Stimulated activated CD8-positive, alpha-beta memory T cell treated with anti-CD3 and anti-CD28 coated beads, Interleukin-12 subunit alpha, Interleukin-12 subunit beta, amount 100 ng/mL, for 24 hours (primary cell): ENCODE data around the gene MAPK11.

Source experiments
- DNase-seq: peaks from one replicate; pipeline ENCODE4 v3.0.0-alpha.2; 2020; ENCODE audit errors: extremely low read depth

MAPK11 gene

DNA sequence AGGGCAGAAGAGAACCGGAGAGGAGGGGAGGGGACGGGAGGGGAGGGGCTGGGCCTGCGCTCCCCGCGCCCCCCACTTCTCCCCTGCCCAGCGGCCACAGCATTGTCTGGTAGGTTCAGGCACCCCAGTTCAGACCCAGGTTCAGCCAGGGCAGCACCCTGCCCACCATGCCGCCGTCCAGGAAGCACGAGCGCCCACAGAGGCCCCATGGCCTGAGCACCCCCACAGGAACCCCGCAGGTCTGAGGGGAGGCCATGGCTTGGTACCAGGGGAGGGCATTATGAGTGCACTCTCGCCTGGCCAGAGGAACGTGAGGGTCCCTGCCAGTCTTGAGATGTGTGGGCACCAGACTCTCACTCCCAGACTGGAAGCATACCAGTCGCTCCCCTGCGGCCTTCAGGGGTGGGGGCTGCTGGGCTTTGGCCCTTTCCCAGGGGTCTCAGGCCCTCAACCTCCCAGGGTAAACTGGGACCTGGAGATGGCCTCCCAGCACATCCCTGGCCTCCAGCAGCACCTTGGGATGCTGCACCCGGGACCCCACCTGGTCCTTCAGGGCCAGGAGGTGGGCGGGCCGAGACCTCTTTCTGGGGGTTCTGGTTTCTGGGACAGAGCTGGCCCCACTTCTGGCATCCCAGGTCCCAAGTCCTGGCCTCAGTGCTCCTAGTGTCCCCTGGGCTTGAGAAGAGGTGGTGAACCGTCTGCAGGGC is 37.9 kb upstream of the MAPK11 start:
- DNase-seq = no peak

GRCh38 chr22:50306753-50307749 is 36.9 kb upstream of the MAPK11 start, which contains the start of gene PLXNB2:
PLXNB2 (minus strand) TSS chr22:50307646; CDS start chr22:50290584, 17,062 bp downstream.
- DNase-seq = no peak

GRCh38 chr22:50305923-50306566 is 35.9 kb upstream of the MAPK11 start:
- no peak for DNase-seq

DNA sequence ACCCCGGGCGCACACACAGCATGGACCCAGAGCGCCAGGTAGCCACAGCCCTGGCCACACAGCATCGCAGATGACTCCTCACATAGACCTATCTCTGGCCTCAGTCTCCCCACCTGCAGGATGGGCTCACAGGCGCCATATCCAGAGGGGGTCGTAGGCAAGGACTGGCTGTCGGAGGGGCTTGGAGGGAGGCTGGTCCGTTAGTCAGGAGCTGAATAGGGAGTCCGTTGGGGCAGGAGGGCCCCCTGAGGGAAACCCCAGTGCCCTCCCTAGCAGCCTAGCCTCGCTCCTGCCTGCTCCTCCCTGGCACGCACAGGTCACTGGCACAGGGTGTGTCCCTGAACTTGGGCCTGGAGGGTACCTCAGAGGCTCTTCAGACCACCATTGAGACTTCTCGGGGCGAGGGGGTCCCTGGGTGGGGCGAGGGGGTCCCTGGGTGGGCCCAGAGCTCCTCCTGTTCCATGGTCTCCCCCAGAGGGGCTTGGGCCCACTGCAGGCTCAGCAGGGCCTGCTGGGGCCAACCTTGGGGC is 35.3 kb upstream of the MAPK11 start:
- DNase-seq = no peak

GRCh38 chr22:50304528-50305392 is 34.6 kb upstream of the MAPK11 start:
- no peak for DNase-seq

DNA sequence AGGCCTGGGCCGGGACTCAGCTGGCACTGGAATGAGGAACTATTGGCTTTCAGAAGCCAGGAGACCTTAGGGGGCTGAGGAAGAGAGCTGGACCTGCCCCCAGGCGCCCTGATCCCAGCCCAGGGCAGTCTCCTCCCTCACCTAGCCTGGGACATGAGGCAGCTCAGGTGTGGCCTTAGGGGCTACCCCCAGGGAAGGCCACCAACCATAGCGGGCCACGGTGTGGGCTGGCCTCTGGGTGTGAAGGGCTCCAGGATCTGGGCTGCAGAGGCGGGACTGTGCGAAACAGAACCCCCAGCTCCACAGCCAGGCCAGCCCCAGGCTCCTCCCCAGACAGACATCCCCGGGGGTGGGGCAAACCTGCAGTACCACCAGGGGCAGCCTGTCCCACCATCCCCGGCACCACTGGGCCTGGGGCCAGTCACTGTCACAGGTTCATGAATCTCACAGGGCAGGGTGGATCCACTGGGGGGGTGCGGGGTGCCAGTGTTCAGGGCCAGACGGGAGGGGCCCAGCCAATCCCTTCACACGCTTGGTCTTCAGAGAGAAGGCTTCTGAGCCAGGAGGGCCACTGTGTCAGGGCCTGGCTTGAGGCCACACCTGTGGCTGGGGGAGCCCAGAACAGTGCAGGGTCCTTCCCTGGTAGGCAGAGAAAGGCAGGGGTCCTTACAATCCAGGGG is 33.8 kb upstream of the MAPK11 start:
- no peak for DNase-seq

- DNase-seq = no peak
These were observed 33.3 kb upstream of the MAPK11 start for GRCh38 chr22:50303515-50303847.

GRCh38 chr22:50302564-50302963 is 32.4 kb upstream of the MAPK11 start:
- no peak for DNase-seq

GRCh38 chr22:50302041-50302541 is 31.9 kb upstream of the MAPK11 start:
- DNase-seq = no peak

- DNase-seq = no peak
These were observed 31.4 kb upstream of the MAPK11 start for GRCh38 chr22:50301581-50301991.

GRCh38 chr22:50300620-50301257 is 30.6 kb upstream of the MAPK11 start:
- no peak for DNase-seq

GRCh38 chr22:50299785-50300619 is 29.8 kb upstream of the MAPK11 start:
- DNase-seq = no peak

DNA sequence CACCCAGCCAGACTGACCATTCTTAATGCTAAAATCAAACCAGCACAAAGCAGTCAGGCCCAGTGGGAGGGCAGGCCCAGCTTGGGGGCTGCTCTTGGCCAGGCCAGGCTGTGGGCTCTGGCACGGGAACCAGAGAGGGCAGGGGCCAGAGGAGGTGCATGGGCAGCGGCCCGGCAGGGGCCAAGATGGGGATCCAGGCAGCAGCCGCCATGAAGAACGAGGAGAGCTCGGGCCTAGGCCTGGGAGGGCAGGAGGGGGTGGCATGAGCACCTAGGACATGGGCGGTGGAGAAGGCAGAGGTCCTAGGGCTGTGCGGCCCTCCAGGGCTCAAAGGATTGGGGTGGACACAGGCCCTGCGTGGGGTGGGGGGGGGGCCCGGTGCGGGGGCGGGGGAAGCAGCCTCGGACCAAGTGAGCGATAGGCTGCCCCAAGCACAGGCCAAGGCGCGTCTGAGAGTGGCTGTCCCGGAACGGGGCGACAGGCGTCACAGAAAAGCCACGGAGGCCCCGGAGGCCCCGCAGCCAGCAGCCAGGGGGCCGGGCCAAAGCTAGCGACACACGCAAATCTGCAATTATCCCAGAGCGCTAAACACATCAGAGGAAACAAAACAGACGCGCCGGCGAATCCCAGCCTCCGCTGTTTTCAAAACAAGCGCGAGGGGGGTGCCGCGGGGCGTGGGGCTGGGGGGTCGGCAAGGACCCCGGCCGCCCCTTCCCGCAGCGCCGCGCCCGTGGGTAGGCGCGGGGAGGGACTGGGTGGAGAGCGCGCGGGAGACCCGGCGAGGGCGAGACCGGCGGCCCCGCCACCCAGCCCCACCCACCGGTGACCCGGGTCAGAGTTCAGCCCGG is 29.0 kb upstream of the MAPK11 start:
- no peak for DNase-seq

DNA sequence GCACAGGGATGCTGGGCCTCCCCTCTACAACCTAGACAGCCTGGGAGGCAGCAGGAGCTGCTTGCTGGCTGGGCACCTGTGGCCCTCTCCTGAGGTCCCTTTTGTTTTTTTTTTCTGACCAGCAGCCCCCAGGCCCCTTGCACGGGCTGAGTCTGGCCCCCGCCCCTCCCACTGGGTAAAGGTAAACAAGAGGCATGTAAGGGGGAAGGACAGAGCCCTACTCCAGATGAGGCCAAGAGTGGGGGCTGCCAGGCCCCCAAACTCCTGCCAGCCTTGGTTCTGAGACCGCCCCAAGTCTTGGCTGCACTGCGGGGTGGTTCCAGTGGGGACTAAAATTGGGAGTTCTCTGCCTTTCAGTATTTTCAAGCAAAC is 28.1 kb upstream of the MAPK11 start:
- no peak for DNase-seq

DNA sequence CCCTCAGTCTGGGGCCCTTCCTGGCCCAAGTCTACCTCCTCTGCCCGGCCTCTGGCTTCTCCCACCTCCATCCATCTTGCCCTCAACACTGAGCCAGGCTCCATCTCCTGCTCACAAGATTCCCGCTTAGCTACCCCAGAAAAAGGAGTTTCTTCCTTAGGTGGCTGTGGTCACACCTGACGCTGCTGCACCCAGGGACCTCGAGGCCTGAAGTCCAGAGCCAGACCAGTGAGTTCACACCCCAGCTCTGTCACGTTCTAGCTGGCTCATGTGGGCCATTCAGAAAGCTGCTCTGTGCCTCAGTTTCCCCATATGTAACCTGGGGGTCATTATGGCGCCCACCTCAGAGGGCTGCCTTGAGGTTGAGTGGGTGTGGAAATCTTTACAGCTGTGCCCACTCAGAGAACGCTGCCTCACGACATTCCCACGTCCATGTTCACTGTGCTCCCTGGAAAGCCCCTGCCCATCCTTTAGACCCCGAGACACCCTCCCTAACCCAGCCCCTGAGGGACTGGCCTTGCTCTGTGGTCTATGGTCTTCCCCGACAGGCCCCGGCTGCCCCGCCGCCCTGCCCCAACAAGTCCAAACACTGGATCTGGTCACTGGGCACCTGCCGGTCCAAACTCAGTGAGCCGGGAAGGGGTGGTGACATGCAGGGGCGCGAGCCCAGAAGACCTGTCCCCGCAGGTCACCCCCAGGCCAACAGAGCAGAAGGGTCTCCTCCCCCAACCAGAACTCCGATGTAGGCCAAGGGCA is 27.5 kb upstream of the MAPK11 start:
- DNase-seq = no peak

GRCh38 chr22:50296658-50297490 is 26.7 kb upstream of the MAPK11 start:
- DNase-seq = no peak

GRCh38 chr22:50294319-50294656 is 24.1 kb upstream of the MAPK11 start:
- DNase-seq = no peak
